GM21447 (cell line): Measurements from ENCODE around the gene TRAF4.
A peak's percentile ranks its signal among the peaks of the same experiment; 100 is the strongest.

Experiments used
- ATAC-seq: cut with Tn5 transposase; IDR thresholded peaks from one replicate; pipeline ENCODE4 v1.9.1; 2021; ENCODE audit not compliant: unreplicated experiment

The TRAF4 gene

DNA sequence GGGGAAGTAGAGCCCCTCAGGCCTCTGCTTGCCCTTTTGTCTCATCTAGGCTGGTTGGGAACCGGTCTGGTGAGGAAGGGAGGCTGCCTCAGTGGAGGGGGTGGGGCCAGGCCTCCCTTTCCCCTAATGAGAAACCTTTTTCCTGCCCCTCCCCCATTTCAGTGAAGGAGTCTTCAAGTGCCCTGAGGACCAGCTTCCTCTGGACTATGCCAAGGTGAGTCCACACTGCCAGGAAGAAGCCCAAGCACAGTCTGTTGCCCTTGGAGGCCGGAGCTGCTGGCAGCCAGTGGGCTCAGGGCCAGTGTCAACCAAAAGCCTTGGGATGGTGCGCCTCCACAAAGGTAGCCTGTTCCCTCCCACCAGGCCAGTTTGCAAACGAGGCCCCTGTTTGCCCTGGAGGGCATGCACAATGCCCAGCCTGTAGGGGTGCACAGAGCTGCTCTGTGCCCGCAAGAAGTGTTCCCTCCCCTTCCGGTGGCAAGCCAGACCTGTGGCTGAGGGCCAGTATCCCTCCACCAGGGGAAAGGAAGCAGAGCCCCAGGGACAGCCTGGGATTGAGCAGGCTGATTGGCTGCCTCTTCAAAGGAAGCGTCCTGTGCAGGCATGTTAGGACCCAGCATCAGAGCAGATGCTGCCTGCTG, 3.4 kb downstream of the TRAF4 start:
- no peak for ATAC-seq

DNA sequence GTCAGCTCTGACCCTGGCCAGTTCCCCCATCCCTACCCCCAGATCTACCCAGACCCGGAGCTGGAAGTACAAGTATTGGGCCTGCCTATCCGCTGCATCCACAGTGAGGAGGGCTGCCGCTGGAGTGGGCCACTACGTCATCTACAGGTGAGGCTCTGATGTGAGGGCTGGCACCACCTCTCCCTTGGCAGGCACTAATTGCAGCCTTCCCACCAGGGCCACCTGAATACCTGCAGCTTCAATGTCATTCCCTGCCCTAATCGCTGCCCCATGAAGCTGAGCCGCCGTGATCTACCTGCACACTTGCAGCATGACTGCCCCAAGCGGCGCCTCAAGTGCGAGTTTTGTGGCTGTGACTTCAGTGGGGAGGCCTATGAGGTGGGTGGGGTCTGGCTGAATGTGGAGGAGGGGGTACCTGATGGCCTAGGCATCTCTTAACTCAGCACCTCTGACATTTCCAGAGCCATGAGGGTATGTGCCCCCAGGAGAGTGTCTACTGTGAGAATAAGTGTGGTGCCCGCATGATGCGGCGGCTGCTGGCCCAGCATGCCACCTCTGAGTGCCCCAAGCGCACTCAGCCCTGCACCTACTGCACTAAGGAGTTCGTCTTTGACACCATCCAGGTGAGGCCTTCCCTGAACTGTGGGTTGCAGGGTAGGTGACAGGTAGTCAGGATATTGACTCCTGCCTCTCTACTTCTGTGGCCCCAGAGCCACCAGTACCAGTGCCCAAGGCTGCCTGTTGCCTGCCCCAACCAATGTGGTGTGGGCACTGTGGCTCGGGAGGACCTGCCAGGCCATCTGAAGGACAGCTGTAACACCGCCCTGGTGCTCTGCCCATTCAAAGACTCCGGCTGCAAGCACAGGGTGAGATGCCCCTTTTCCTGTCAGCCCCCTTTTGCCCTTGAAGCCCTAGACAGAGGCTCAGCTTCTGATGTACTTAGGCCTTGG, 4.3 kb downstream of the TRAF4 start:
- ATAC-seq = no peak

DNA sequence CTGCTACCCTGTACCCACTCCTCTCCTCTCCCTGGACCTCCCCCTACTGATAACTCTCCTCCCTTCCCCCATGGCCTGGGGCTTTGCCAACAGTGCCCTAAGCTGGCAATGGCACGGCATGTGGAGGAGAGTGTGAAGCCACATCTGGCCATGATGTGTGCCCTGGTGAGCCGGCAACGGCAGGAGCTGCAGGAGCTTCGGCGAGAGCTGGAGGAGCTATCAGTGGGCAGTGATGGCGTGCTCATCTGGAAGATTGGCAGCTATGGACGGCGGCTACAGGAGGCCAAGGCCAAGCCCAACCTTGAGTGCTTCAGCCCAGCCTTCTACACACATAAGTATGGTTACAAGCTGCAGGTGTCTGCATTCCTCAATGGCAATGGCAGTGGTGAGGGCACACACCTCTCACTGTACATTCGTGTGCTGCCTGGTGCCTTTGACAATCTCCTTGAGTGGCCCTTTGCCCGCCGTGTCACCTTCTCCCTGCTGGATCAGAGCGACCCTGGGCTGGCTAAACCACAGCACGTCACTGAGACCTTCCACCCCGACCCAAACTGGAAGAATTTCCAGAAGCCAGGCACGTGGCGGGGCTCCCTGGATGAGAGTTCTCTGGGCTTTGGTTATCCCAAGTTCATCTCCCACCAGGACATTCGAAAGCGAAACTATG, 5.2 kb downstream of the TRAF4 start:
- ATAC-seq = no peak

DNA sequence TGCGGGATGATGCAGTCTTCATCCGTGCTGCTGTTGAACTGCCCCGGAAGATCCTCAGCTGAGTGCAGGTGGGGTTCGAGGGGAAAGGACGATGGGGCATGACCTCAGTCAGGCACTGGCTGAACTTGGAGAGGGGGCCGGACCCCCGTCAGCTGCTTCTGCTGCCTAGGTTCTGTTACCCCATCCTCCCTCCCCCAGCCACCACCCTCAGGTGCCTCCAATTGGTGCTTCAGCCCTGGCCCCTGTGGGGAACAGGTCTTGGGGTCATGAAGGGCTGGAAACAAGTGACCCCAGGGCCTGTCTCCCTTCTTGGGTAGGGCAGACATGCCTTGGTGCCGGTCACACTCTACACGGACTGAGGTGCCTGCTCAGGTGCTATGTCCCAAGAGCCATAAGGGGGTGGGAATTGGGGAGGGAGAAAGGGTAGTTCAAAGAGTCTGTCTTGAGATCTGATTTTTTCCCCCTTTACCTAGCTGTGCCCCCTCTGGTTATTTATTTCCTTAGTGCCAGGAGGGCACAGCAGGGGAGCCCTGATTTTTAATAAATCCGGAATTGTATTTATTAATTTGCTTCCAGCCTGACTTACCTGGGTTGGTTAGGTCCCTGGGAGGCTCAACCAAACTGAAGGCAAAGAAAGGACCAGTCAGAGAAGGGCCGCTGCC, 5.8 kb downstream of the TRAF4 start:
- ATAC-seq = no peak

DNA sequence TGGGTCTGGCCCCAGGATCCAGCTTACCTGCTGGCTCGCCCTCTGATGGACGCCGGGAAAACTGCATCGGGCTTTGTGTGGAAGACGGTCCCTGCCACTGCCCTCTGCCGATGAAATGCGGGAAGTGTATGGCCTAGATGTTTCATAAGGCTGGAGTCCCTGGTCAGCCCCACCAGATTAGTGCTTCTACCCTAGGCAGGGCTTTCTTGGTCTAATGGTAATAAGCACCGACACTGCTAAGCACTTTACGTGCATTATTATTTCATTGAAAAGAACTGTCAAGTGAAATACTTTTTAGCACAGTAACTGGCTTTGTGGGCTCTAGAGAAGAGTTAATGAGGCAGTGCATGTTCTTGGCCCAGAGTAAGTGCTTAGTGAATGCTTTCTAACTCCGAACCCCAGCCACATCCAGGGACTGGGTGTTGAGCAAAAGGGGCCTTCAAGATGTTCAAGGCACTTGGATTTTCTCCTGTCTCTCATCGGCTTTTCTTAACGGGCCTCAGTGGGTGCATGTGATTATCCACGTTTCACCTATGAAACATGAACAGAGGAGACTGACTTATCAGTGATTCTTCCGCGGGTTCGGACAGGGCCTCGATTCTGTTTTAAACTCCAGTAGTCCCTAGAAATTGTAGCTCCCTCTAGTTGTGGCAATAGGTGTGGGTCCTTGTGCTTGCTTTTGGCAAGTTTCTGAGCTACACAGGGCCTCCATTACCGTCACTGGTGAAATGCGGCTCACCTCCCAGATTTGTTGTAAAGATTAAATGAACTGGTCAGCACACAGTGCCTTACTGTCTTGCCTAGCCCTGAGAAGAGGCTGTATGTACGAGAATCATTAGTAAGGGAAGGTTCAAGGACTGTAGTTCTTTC, 6.6 kb downstream of the TRAF4 start:
- peak; percentile 59 for ATAC-seq

DNA sequence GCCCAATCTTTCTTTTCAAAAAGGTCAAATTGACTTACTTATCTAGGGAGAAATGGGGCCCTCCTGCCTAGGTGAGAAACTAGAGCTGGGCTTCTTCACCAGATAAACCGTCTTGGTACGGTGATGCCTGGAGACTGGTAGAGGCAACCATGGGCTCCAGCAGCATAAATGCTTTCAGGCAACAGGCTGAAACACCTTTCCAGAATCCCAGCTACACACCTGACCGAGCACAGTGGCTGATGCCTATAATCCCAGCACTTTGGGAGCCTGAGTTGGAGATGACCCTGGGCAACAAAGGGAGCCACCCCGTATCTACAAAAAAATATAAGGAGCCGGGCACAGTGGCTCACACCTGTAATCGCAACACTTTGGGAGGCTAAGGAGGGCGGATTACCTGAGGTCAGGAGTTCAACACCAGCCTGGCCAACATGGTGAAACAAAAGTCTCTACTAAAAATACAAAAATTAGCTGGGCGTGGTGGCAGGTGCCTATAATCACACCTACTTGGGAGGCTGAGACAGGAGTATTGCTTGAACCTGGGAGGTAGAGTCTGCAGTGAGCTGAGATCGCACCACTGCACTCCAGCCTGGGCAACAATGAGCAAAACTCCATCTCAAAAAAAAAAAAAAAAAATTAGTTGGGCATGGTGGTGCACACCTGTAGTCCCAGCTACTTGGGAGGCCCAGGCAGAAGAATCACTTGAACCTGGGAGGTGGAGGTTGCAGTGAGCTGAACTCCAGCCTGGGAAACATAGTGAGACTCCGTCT, 8.0 kb downstream of the TRAF4 start:
- ATAC-seq = no peak

DNA sequence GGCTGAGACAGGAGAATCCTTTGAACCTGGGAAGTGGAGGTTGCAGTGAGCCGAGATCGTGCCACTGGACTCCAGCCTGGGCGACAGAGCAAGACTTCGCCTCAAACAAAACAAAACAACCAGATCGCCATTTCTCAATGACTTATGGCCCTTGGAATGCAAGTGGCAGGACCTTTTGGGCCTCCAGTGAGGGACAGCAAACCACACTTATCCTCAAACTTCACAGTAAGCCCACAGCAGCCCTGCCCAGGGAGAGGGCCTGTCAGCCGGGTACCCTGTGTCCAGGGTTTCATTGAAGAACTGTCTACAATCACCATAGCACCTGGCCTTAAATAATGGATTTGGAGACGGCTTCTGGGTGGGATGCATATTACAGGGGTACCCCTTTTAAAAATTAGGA, 11.7 kb downstream of the TRAF4 start:
- no peak for ATAC-seq

DNA sequence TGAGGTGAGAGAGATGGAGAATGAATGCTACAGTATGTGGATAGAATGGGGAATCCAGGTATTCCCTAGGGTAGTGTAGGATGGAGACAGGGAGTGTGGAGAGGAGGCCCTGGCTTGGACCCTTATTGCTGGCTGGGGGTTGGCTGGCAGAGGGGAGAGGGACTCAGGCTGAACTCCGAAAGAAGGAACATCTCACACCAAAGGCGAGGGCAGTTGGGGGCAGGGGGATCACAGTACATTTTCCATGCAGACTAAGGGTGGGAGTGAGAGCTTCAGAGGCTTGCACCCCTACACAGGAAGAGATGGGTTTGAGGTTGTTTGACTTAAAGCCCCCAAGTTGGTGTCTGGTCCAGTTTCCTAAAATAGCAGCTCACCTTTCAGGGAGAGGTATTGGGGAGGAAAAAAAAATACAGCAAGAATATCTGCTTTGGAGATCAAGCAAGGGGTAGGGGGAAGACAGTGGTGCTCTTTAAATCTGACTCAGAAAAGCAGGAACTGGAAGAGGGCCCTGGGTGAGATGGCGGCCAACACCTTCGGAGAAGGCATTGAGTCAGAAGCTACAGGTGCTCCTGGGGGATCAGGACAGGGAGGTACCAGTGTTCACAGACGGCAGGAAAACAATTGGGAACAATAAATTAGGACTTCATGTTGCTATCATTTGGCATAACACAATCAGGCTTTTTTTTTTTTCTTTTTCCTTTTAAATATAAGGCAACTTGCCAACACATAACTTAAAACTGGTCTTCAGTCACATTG, 12.4 kb downstream of the TRAF4 start:
- ATAC-seq = no peak

DNA sequence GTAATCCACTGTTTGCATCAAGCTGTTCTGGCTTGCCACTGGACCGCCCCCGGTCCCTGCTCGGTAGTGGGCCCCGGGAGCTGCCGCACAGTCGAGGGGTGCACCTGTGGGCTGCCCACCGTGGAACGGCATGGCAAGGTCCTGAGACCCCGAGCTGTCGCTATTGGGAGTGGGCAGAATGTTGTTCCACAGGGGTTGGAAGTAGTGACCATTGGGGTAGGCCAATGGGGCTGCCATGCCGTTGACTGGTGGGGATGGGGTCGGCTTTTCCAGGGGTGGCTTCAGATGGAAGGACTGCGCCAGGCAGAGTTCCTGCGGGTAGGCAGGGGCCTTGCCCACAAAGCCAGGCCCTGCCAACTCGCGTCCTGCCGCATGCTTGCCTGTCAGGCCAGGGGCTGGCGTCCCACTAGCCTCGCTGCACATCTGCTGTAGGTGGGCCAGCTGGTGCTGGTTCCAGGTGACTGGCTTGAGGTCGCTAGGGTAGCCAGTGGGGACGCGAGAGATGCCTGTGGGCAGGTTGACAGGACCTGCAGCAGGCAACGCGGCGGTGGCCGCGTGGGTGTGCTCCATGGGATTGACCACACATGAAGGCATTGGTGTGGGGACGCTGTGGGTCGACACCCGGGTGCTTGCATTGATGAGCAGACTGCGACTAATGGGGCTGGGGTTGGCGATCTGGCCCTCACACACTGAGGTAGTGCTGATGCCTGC, 14.8 kb downstream of the TRAF4 start:
- no peak for ATAC-seq

DNA sequence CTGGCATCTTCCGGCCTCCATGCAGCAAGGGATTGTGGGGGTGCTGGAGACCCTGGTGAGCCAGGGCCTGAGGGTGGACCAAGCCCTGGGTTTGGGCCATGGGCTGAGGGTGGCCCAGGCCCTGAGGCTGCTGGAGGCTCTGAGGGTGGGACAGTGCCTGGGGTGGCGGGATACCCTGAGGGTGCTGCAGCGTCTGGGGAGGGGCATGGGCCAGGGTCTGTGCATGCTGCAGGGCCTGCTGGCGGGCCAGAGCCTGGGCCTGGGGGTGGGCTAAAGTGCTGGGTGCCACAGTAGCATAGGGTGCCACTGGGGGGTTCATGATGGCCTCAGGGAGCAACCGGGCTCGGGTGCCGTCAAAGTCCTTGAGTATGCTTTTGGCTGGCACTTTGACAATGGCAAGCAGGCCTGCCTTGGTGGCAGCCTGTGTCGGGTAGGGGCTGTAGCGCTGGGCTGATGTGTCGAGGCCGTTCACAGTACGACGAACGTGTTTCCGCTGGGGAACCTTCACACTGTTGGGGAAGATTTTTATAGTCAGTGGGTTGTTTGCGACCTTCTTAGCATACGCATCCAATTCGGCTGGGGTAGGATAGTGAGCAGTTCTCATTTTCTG, 15.6 kb downstream of the TRAF4 start:
- ATAC-seq = no peak

DNA sequence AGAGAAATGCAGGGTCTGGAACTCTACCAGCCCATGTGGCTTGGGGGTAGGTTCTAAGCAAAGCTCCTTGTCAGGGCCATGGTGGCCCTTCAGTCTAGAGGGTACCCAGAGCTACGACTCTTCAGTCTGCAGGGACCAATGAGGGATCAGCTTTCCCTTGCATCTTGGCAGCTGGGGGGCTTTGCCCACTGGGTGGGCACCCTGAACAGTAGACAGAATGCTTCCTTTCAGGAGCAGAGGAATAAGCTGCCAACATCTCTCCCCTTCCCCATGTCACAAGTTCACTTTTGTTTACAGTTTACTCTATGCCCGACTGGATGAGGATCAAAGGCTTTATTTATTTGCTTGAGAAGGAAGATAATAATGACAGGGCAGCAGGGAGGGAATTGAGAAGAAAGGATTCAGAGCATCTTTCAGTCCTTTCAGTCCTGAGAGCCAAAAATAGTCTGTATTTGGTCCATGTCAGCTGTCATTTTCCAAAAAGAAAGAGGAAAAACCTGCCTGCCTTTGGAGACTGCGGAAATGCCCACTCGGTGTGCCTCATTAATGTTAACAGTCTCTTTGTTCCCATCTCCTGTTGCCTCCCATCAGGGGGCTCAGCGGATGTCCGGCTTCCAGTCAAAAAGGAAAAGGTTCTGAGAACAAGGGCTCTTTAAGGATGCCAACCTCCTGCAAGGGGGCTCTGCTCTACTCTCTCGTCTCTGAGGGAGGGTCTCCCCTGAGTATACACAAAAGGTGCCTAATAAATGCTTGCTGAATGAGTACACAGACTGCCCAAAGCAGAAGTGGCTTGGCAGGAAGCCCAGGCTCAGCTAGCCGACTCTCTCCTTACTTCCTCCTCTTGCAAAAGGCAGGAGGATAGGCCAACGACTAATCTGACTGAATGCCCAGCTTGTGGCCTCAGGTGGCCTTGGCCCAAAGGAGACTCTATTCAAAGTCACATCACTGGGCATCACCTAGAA, 17.1 kb downstream of the TRAF4 start:
- no peak for ATAC-seq

DNA sequence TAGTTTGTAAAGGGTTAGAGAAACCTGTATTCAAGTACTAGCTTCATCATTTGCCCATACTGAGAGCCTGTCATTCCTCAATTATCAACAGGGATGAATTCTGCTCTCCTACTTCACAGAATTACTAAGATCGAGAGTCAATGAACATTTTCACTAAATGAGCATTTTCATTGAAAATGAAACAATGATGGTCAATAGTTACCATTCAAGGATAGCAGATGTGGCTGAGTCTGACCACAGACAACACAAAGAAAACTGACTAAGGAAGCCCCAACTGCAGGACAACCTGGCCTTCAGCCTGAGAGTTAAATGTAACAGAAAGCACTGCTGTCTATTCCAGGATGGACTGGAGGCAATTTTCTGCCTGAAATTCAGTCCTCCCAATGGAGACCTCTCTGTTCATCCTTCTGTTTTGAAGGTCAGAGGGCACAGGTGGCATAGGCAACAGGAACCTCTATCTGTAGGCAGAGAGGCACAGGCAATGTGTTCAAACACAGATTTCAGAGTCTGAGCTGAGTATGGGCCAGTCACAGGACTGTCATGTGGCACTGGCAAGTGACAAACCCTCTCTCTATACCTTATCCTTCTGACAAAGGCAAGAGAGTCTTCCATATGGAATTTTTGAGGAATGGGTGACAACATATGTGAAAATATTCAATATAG, 19.5 kb downstream of the TRAF4 start:
- peak; percentile 56 for ATAC-seq

DNA sequence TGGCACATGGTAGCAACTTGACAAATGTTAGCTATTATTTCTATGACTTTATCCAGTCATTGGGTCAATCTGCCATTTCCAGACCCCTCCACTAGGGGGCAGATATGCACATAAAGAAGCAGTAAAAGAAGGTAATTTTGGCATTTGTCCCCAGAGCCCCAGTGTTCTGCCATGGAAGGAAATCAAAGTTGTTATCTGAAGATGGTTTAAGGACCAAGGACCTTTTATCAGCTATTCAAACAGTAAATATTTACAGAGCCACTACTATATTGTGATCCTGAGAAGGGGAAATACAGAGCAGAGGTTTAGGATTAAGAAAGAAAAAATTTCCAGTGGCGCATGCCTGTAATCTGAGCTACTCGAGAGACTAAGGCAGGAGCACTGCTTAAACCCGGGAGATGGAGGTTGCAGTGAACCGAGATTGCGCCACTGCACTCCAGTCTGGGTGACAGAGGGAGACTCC, 20.0 kb downstream of the TRAF4 start:
- ATAC-seq = peak; percentile 34

DNA sequence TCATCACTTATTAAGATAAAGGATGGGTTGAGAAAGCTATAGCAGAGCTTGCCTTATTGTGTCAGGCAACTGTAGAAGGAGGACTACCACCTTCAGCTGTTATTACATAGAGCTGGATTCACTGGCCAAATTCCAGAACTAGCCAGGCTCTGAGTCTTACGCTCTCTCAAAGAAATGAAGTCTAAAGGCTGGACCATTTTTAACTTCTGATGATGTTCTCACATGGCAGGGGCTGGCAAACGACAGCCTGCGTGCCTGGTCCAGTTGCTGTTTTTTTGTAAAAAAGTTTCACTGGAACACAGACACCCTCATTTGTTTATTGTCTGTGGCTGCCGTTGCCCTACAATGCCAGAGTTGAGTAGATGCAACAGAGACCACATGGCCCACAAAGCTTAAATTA, 21.2 kb downstream of the TRAF4 start:
- ATAC-seq = no peak

DNA sequence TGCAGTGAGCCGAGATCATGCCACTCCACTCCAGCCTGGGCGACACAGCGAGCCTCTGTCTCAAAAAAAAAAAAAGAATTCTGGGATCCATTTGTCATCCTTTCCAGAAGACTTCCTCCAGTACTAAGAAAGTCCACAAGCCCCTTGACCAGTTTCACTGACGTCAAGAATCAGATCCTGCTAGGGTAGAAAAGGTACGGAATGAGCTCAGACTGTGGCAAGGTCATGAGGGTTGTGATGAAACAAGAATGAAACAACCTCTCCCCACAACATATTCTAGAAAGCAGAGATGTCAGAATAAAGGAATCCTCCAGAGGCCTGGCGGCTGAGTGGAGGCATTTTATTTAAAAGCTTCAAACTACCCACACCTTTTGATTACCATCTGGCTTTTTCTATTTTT, 29.9 kb downstream of the TRAF4 start:
- ATAC-seq = no peak

DNA sequence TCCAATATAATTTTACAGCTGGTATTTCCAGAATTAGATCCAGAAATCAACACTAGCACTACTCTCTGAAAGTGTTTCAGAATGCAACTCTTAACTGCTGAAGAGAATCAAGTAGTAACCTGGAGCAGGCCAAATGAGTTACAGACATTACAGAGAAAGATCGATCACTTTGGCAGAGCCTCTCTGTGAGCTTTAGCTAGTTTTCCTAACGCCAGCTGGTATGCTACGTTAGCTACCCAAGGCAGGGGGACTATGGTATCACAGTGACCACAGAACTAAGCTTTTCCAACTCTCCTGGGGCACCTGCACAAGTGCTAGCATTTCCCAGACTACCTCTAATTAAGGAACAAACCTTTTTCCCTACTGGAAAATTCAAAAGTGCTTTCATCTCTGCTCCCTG, 30.4 kb downstream of the TRAF4 start:
- no peak for ATAC-seq
